Endodermal cell (in vitro differentiated cells): ENCODE measurements around the gene COLEC11. TPM values are rescaled to one million over a fixed set of nuclear protein-coding genes. Genes with fewer than 3 reads are reported as not detected.
A peak's percentile ranks its signal among the peaks of the same experiment; 100 is the strongest.

ENCODE experiments used
- DNase-seq: peaks from one replicate; pipeline ENCODE4 v3.0.0-alpha.2; 2017
- H3K27ac ChIP-seq: 2 replicates; pipeline ENCODE4 v1.5.1; 2013; ENCODE audit warnings: mild to moderate bottlenecking, low read depth, low read length, moderate library complexity
- H3K27me3 ChIP-seq: 2 replicates; pipeline ENCODE4 v1.6.1; 2013; ENCODE audit warnings: mild to moderate bottlenecking, low read length, moderate library complexity; ENCODE audit not compliant: insufficient read depth, control insufficient read depth, poor library complexity, severe bottlenecking
- H3K36me3 ChIP-seq: 2 replicates; pipeline ENCODE4 v1.7.0; 2013; ENCODE audit warnings: mild to moderate bottlenecking, low read length, moderate library complexity; ENCODE audit not compliant: control insufficient read depth, insufficient read depth
- H3K4me1 ChIP-seq: one replicate; pipeline ENCODE4 v1.7.0; 2013; ENCODE audit warnings: low read length; ENCODE audit not compliant: control insufficient read depth, insufficient read depth
- H3K4me3 ChIP-seq: 2 replicates; pipeline ENCODE4 v1.5.1; 2013; ENCODE audit warnings: mild to moderate bottlenecking, low read length, moderate library complexity
- H3K9ac ChIP-seq: 2 replicates; pipeline ENCODE4 v1.6.1; 2013; ENCODE audit warnings: mild to moderate bottlenecking, low read length, moderate library complexity; ENCODE audit not compliant: poor library complexity, severe bottlenecking; ENCODE audit errors: extremely low read depth
- H3K9me3 ChIP-seq: 2 replicates; pipeline ENCODE4 v1.6.1; 2013; ENCODE audit warnings: mild to moderate bottlenecking, low read length, moderate library complexity; ENCODE audit not compliant: control insufficient read depth
- H3K27ac Mint-ChIP-seq: 2 replicates; pipeline ENCODE4 v1.8.0; 2020; ENCODE audit warnings: mixed read lengths
- H3K27me3 Mint-ChIP-seq: 2 replicates; pipeline ENCODE4 v1.8.0; 2021; ENCODE audit warnings: mild to moderate bottlenecking, mixed read lengths; ENCODE audit not compliant: insufficient read depth
- H3K36me3 Mint-ChIP-seq: 2 replicates; pipeline ENCODE4 v1.8.0; 2020; ENCODE audit warnings: low read depth, mixed read lengths
- H3K4me1 Mint-ChIP-seq: 2 replicates; pipeline ENCODE4 v1.8.0; 2020; ENCODE audit warnings: mixed read lengths
- H3K4me3 Mint-ChIP-seq: 2 replicates; pipeline ENCODE4 v1.8.0; 2020; ENCODE audit warnings: mild to moderate bottlenecking, moderate library complexity, mixed read lengths
- H3K9me3 Mint-ChIP-seq: 2 replicates; pipeline ENCODE4 v1.8.0; 2020; ENCODE audit warnings: mild to moderate bottlenecking, mixed read lengths
- WGBS, 2 experiments: methylation state at CpG; one replicate each; pipeline versions ENCODE4 v1.1.5 to v1.1.7; 2013; ENCODE audit warnings: missing lambda C conversion rate in 2 of 2, mixed read lengths in 1 of 2; ENCODE audit not compliant: insufficient coverage in 1 of 2, insufficient read length in 1 of 2; 5-methylcytosine and 5-hydroxymethylcytosine counted together
- total RNA-seq, 2 donors: library from RNA; stranded (reverse); fragmentation: NEBNext Ultra II Directional in 1 of 2; extraction: Animal tissue kit (Norgen Biotek cat#: 25700) in 1 of 2; gene quantifications; 2 replicates in 1 of 2; 3 replicates in 1 of 2; pipeline ENCODE4 v1.2.1, GENCODE V29; 2021
- TF ChIP-seq, protein P1 (sequence below): fragments of 200-600 bp; sonication (generic); conservative IDR thresholded peaks from 2 replicates; pipeline ENCODE4 v1.5.0; 2021; ENCODE audit warnings: antibody characterized with exemption, mild to moderate bottlenecking

COLEC11 gene
- total RNA-seq, 2 donors from 2014 or later: 1.1 to 1.5 TPM

DNA sequence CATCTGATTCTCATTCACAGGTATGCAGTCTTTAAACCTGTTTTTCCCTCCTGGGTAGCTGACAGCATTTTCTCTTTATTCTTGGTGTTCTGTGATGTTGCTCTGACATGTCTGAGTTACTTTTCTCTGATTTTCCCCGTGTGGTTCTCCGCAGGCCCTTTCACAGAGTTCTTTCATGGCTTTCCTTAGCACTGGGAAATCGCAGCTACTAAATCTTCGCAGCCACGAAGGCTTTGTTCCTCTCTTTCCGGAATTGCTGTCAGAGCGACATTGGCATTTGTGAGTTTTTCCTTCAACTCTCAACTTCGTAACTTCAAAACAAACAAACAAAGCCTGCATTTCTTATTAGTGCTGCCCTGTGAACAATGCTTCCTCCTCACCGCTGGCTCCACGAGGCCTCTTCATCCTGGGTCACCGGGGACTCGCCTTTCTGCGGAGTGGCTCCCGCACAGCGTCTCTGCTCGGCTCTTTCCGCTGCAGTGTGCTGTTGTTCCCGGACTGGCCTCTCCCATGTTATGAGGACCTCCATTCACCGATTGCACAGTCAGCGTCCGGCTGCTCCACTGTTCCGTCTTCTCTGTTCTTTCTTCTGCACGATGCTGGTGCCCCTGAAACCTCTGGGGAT is 16.1 kb downstream of the COLEC11 start:
- Mint-ChIP-seq H3K36me3 (peaks cover 3% of the 10 kb centered on the region), H3K4me1 (peaks cover 6% of the 10 kb centered on the region), H3K27me3 (peaks cover 52% of the 10 kb centered on the region), H3K4me3 (no peak overlapping the region), H3K27ac (no peak overlapping the region), H3K9me3 (peaks cover 23% of the 10 kb centered on the region)
- WGBS, 2 experiments: 88 to 90% methylated on average over 20 to 23 of the region's 23 CpGs
- peak overlapping the region; percentile 86 for H3K27ac ChIP-seq
- no peaks in the 10 kb centered on the region for H3K4me1 ChIP-seq
- H3K27me3 ChIP-seq: peaks cover 42% of the 10 kb centered on the region
- H3K36me3 ChIP-seq: no peaks in the 10 kb centered on the region
- TF ChIP-seq, protein P1, sequence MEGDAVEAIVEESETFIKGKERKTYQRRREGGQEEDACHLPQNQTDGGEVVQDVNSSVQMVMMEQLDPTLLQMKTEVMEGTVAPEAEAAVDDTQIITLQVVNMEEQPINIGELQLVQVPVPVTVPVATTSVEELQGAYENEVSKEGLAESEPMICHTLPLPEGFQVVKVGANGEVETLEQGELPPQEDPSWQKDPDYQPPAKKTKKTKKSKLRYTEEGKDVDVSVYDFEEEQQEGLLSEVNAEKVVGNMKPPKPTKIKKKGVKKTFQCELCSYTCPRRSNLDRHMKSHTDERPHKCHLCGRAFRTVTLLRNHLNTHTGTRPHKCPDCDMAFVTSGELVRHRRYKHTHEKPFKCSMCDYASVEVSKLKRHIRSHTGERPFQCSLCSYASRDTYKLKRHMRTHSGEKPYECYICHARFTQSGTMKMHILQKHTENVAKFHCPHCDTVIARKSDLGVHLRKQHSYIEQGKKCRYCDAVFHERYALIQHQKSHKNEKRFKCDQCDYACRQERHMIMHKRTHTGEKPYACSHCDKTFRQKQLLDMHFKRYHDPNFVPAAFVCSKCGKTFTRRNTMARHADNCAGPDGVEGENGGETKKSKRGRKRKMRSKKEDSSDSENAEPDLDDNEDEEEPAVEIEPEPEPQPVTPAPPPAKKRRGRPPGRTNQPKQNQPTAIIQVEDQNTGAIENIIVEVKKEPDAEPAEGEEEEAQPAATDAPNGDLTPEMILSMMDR: no peak
- no peak overlapping the region for H3K9ac ChIP-seq
- no peak overlapping the region for H3K4me3 ChIP-seq
- no peak for DNase-seq
- H3K9me3 ChIP-seq: peaks cover 13% of the 10 kb centered on the region

DNA sequence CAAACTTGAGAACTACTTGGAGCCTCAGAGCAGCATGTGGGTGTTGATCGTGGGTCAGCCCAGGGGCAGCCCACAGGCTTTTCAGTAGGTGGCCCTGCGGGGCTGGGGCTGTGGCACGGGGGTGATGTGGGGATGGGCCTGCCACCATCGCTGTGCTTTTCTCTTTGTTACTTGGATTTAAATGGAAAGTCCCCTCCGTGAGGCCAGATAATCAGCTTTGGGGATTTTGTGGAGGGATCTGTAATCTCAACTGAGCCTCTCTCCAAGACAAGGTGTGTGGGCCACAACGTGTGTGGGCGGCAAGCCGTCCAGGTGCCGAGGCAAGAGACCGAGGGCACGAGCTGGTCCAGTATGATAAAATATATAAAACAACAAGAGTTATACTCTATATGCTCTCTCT is 16.7 kb downstream of the COLEC11 start:
- Histone ChIP-seq H3K9me3 (peaks cover 13% of the 10 kb centered on the region), H3K27me3 (peaks cover 42% of the 10 kb centered on the region), H3K9ac (no peak overlapping the region), H3K4me1 (no peaks in the 10 kb centered on the region), H3K27ac (peak overlapping the region; percentile 86), H3K36me3 (no peaks in the 10 kb centered on the region), H3K4me3 (no peak overlapping the region)
- TF ChIP-seq, protein P1: no peak
- no peak overlapping the region for H3K27ac Mint-ChIP-seq
- H3K27me3 Mint-ChIP-seq: peaks cover 52% of the 10 kb centered on the region
- peaks cover 3% of the 10 kb centered on the region for H3K36me3 Mint-ChIP-seq
- peaks cover 6% of the 10 kb centered on the region for H3K4me1 Mint-ChIP-seq
- DNase-seq: peak; percentile 47
- WGBS, 2 experiments: 40 to 76% methylated on average over 1 to 11 of the region's 11 CpGs
- no peak overlapping the region for H3K4me3 Mint-ChIP-seq
- peaks cover 29% of the 10 kb centered on the region for H3K9me3 Mint-ChIP-seq

DNA sequence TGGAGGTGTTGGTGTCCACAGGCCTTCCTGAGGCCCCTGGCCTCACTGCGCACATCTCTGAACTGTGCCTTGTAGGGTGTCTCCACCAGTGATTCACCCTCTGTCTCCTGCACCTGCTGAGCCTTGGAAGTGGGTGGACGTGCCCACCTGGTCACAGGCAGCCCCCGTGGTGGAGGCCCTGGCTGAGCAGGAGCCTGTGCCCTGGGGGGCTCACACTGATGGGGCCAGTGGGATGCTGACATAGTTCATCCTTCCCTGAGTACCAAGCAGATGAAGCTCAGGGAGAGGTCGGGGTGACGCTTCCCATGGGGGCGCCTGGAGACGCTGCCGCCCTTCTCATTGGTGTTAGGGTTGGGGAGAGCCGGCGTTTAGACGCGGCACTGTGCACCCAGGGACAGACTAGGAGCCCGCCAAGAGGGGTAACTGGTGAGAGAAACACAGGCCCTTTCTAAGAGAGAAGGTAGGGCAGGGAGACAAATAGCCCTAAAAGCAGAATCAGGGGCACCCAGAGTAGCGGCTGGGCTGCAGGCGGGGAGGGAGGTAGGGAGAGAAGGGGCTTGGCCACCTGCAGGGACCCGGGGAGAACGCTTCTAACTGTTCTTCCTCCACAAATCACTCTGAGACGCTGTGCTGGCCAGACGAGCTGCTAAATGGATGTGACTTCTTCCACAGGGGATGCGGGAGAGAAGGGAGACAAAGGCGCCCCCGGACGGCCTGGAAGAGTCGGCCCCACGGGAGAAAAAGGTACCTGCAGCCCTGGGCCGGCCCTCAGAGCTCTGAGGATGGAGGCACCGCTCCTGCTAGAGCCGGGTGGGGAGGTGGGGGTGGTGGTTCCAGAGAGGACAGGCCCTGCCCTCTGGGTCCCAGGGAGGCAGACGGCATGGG is 18.0 kb downstream of the COLEC11 start:
- H3K27ac Mint-ChIP-seq: no peak overlapping the region
- no peaks in the 10 kb centered on the region for H3K4me1 ChIP-seq

More for the DNA sequence above, 18.0 kb downstream of the COLEC11 start:
- TF ChIP-seq, protein P1: no peak
- Mint-ChIP-seq H3K4me3 (no peak overlapping the region), H3K9me3 (peaks cover 41% of the 10 kb centered on the region), H3K36me3 (peaks cover 3% of the 10 kb centered on the region), H3K27me3 (peaks cover 55% of the 10 kb centered on the region), H3K4me1 (peaks cover 6% of the 10 kb centered on the region)
- no peak overlapping the region for H3K4me3 ChIP-seq
- no peak overlapping the region for H3K9ac ChIP-seq
- DNase-seq: no peak
- peaks cover 39% of the 10 kb centered on the region for H3K27me3 ChIP-seq
- no peaks in the 10 kb centered on the region for H3K36me3 ChIP-seq
- H3K27ac ChIP-seq: no peak overlapping the region
- peaks cover 13% of the 10 kb centered on the region for H3K9me3 ChIP-seq
- WGBS, 2 experiments: 89 to 93% methylated on average over 16 to 29 of the region's 29 CpGs
